ENCODE data around the gene RUNX3.

- no peak for TF ChIP-seq CTCF (conservative IDR thresholded peaks at IDR 0.05; ENCODE audit: low read depth, low read length)
- TF ChIP-seq EZH2 (IDR thresholded peaks at IDR 0.05; ENCODE audit: low read length, unreplicated experiment), result no peak
These were observed 36.8 kb upstream of the RUNX3 start for GRCh38 chr1:24966724-24967346.
